Measurements from ENCODE around the gene PLA2G4C. TPM values are rescaled to one million over a fixed set of nuclear protein-coding genes. Genes with fewer than 3 reads are reported as not detected.

PLA2G4C gene
- polyA plus RNA-seq, 1 donor: 61.7 TPM

DNA sequence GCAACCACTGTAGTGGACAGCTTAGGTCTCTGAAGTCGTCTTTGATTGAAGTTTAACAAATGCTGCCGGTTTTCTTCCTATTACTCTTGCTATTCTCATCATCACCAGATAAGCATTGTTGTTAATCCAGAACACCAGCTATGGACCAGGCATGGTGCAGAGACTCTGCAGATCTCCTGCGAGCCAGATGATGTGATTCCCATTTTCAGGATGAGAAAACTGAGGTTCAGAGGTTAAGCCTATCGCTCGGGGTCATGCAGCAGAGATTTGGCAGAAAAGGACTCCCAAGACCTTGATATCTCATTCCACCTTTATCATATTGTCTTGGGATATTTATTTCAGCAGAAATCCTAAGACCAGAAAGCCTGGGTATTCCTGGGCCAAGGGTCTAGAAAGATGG, 50.2 kb downstream of the PLA2G4C start:
- no peak for DNase-seq (ENCODE audit: low read depth)

GRCh38 chr19:48059331-48059730, 51.3 kb downstream of the PLA2G4C start:
- no peak for DNase-seq (ENCODE audit: low read depth)

DNA sequence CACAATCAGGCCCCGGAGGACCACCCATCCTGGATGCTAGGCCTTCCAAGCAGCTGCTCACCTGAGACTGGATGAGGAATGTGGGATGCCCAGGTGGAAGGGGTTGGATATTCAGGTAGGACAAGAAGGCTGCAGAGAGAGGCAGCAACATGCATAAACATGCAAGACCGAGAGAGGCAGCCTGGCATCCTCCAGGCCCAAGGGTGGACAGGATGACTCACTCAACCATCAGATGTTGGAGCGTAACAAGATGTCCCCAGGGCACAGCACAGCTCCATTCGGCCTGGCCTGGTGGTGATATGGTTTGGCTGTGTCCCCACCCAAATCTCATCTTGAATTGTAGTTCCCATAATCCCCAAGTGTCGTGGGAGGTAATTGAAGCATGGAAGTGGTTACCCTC, 56.8 kb downstream of the PLA2G4C start:
- no peak for DNase-seq (ENCODE audit: low read depth)

GRCh38 chr19:48053076-48053475, 57.5 kb downstream of the PLA2G4C start:
- DNase-seq (ENCODE audit: low read depth): no peak

DNA sequence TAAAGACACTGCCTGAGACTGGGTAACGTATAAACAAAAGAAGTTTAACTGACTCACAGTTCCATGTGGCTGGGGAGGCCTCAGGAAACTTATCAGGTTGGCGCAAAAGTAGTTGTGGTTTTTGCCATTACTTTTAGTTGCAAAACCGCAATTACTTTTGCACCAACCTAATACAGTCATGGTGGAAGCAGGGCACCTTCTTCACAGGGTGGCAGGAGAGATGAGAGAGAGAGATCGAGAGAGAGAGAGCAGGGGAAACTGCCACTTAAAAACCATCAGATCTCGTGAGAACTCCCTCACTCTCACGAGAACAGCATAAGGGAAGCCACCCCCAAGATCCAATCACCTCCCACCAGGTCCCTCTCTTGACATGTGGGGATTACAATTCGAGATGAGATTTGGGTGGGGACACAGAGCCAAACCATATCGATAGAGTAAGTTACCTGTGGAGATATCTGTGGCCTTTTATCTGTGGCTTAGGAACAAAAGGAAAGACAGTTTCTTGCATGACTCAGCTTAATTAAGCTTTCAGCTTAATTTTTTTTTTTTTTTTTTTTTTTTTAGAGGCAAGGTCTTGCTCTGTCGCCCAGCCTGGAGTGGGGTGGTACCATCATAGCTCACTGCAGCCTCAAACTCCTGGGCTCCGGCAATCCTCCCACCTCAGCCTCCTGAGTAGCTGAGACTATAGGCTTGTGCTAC, 59.1 kb downstream of the PLA2G4C start:
- no peak for DNase-seq (ENCODE audit: low read depth)

- no peak for DNase-seq (ENCODE audit: low read depth)
Observed at GRCh38 chr19:48044561-48044960, 66.1 kb downstream of the PLA2G4C start.

GRCh38 chr19:48043675-48044258, 66.8 kb downstream of the PLA2G4C start, which contains the start of gene CABP5:
TSS of gene CABP5 (minus strand) at chr19:48044079. CDS start at chr19:48043922, 157 bp downstream.
- DNase-seq (ENCODE audit: low read depth): no peak

DNA sequence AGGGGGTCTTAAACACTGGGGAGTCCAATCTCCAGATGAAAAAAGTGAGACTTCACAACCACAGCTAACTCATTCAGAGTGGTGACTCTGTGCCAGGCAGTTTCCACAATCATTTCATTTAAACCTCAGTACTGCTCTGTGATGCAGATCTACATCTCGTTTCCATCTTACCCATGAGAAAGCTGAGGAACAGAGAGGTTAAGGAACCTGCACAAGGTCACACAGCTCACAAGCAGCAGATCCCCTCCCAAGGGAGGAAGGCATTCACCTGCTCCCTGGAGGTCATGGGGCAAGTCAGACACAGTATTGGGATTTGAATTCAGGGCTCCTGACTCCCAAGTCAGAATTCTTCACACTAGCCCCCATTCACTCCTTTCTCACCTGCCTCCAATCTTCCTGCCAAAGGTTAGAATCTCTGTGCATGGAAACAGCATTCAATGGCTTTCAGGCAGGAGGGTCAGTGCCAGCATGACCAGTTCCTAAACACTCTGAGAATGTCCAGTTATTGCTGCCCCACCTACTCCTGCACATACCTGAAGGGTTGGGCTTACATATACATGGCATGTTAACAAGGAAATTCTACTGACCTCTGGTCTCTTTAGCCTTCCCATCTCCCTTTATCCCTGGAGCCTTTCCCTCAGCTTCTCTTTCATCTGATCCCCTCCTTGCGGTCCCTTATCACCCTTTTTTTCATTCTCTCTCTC, 68.6 kb downstream of the PLA2G4C start:
- no peak for DNase-seq (ENCODE audit: low read depth)

DNA sequence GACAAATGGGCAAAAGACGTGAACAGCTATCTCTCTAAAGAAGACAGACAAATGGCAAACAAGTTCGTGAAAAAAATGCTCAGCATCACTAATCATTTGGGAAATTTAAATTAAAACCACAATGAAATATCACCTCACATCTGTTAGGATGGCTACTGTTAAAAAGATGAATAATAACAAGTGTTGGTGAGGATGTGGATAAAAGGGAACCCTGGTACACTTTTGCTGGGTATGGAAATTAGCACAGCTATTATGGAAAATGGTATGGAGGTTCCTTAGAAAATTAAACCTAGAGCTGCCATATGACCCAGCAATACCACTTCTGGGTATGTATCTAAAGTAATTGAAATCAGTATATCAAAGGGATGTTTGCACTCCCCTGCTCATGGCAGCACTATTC, 73.9 kb downstream of the PLA2G4C start:
- no peak for DNase-seq (ENCODE audit: low read depth)

- no peak for DNase-seq (ENCODE audit: low read depth)
Observed at GRCh38 chr19:48033604-48034003, 77.0 kb downstream of the PLA2G4C start.

GRCh38 chr19:48030073-48030472, 80.5 kb downstream of the PLA2G4C start:
- DNase-seq (ENCODE audit: low read depth): no peak

DNA sequence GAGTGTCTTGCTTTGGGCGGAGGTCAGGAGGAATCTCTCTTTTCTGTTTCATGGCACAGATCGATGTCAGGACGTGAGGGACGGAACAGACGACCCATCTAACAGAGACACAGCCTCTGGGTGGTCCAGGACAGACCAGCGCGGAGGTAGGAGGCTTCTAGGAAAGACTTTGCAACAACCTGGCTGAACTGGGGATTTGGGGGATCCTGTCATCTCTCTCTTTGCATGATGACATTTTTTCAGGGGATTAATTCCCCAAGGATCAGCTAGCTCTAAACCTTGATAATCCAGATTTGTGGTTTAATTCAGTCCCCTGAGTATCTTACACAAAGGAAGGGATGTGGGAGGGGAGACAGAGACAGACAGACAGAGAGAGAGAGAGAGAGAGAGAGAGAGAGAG, 81.2 kb downstream of the PLA2G4C start:
- DNase-seq (ENCODE audit: low read depth): no peak

DNA sequence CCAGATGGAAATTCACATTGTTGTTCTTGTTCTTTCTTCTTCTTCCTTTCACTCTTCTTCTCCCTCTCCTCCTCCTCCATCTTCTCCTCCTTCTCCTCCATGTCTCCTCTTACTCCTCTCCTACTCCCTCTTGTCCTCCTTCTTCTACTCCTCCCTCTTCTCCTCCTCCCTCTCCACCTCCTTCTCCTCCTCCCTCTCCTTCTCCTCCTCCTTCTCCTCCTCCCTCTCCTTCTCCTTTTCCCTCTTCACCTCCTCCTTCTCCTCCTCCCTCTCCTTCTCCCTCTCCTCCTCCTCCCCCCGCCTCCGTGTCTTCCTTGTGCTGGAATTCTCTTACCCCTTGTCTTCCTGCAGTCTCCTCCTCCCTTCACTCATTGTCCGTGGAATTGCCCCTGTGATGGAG, 85.1 kb downstream of the PLA2G4C start:
- DNase-seq (ENCODE audit: low read depth): no peak

DNA sequence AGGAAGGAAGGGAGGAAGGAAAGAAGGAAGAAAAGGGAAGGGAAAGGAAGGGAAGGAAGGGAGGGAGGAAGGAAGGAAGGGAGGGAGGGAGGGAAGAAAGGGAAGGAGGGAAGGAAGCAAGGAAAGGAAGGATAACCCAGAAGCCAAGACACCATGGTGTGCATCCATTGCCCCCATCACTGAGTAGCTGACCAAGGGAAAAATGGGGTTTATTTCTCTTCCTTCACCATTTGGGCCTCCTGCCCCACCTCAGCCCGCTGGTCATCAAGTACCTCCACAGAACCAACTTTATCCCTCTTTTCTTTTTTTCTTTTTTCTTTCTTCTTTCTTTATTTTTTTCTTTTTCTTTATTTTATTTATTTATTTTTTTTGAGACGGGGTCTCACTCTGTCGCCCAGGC, 87.1 kb downstream of the PLA2G4C start:
- DNase-seq (ENCODE audit: low read depth): no peak

- DNase-seq (ENCODE audit: low read depth): no peak
Observed at GRCh38 chr19:48023011-48023410, 87.6 kb downstream of the PLA2G4C start.

- DNase-seq (ENCODE audit: low read depth): no peak
Observed at GRCh38 chr19:48020686-48021085, 89.9 kb downstream of the PLA2G4C start.

DNA sequence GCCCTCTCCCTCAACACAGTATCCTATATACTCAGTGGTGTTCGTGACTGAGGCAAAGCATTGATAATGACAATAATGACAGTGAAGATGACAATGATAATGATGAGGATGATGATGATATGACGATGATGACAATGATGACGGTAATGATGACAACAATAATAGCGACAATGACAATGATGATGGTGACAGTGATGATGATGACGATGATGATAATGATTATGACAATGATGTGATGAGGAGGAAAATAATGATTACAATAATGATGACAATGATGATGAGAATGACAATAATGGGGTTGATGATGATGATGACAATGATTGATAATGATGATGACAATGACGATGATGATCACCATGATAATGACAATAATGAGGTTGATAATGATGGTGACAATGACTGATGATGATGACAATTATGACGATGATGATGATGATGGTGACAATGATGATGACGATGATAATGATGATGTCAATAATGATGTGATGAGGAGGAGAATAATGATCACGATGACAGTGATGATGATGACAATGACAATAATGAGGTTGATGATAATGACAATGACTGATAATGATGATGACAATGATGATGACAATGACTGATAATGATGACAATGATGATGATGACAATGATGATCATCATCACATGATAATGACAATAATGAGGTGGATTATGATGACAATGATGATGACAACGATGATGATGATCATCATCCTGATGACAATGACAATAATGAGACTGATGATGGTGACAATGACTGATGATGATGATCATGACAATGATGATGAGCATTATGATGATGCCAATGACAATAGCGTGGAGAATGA, 99.5 kb downstream of the PLA2G4C start:
- no peak for DNase-seq (ENCODE audit: low read depth)

DNA sequence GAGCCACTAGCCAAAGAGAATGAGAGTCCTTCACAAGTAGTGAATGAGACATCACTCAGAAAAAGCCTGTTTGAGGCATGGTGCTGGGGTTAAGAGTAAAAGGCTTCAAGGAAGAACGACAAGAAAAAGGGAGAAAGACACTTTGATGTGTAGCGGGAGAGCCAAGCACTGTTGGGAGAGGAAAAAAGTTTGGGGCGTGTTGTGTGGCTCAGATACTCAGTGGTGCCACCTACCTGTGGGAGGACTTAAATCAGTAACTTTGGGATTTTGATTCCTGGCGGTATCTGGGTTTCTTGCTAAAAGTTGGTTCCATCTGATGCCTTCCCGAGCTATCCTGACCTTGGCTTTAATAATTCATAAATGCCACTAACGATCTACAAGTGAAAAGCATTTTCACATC, 103.9 kb downstream of the PLA2G4C start:
- no peak for DNase-seq (ENCODE audit: low read depth)

GRCh38 chr19:48004236-48004635, 106.4 kb downstream of the PLA2G4C start:
- DNase-seq (ENCODE audit: low read depth): no peak

DNA sequence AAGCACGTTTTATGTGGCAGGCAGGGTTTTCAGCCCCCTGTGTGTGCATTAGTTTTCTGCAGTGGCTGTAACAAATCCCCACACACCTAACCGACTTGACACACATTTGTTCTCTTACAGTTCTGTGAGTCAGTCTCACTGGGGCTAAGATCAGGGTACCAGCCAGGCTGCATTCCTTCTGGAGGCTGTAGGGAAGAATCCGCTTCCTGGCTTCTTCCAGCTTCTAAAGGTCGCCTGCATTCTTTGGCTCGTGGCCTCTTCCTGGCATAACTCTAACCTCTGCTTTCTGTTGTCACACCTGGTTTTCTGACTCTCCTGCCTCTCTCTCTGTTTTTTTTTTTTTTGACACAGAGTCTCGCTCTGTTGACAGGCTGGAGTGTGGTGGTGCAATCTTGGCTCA, 109.8 kb downstream of the PLA2G4C start:
- DNase-seq (ENCODE audit: low read depth): no peak

- DNase-seq (ENCODE audit: low read depth): no peak
Observed at GRCh38 chr19:47998800-47999199, 111.8 kb downstream of the PLA2G4C start.
